ENCODE results near the gene KLF3.

Gene KLF3

DNA sequence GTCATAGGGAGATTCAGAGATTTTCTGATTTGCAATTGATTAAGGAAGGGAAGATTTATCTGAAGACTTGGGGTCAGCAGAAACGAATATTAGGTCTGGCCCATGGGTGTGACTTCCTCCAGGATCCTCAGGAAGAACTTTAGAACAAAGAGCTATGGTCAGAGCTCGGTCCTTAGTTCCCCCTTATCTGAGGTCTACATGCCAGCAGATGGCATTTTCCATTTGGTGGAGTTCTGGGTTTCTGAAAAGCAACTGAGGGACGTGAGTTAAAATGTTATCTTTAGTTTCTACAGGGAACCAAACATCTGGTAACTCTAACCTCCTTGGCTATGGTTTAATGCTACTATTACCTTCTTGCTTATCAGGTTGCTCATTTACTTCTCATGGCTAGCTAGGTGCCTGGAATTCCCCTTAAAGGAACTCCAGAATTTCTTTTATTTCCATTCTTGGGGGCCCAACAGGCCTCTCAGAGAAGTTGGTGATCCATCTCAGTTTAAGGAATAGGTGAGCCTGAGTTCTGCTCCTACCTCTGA is 40.7 kb downstream of the KLF3 start:
- no peak for DNase-seq

DNA sequence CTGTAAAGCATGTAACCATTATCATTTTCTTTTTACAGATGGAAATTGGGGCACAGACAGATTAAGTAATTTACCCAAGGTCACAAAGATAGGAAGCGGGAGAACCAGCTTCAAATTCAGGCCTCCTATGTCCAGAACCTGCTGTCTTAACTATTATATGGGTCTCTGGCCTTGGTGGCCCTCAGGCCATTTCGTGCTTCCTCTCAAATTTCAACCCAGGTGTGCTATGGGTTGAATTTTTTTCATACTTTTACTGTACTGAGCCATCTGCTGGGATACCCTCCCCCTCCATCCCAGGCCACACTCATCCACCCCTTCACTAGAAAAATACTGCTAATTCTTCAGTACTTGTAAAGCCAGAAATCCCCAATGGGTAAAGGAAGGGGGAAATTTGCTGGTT is 42.3 kb downstream of the KLF3 start:
- no peak for DNase-seq

DNA sequence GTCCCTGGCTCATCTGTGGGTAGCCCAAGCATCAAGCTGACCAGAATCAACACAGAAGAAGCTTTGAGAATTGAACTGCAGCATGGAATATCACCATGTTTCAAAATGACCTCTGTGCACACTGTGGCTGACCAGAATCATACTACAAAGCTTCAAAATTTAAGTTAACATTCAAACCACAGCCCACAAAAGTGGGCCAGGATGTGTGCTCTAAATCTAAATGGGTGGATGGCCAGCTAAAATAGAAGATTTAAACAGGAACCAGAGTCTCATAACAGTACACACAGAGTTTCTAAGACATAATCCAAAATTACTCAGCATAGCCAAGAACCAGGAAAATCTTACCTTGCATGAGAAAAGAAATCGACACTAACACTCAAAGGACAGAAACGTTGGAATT is 46.1 kb downstream of the KLF3 start:
- no peak for DNase-seq

GRCh38 chr4:38711066-38711465 is 47.1 kb downstream of the KLF3 start:
- no peak for DNase-seq

- no peak for DNase-seq
Observed at GRCh38 chr4:38715050-38715449, 51.1 kb downstream of the KLF3 start.

DNA sequence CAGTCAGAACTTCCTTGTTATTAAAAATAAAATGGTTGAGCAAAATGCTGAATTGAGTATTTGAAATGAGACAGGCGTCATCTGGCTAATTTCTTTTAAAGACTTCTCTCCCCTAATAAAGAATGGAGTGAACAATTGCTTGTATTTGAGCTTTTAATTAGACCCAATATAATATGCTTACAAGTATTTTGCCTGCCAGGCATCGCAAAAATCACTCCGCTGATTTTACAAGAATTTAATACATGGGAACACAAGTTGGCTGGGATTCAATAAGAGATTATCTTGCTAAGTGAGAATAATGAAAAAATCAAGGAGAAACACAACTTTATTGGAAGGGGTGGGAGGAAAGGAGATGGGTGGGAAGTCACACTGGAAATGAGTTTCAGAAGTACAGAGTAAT is 52.3 kb downstream of the KLF3 start:
- DNase-seq, result no peak

- DNase-seq, result no peak
Observed at GRCh38 chr4:38717604-38718003, 53.6 kb downstream of the KLF3 start.

- no peak for DNase-seq
Observed at GRCh38 chr4:38723114-38723513, 59.1 kb downstream of the KLF3 start.

DNA sequence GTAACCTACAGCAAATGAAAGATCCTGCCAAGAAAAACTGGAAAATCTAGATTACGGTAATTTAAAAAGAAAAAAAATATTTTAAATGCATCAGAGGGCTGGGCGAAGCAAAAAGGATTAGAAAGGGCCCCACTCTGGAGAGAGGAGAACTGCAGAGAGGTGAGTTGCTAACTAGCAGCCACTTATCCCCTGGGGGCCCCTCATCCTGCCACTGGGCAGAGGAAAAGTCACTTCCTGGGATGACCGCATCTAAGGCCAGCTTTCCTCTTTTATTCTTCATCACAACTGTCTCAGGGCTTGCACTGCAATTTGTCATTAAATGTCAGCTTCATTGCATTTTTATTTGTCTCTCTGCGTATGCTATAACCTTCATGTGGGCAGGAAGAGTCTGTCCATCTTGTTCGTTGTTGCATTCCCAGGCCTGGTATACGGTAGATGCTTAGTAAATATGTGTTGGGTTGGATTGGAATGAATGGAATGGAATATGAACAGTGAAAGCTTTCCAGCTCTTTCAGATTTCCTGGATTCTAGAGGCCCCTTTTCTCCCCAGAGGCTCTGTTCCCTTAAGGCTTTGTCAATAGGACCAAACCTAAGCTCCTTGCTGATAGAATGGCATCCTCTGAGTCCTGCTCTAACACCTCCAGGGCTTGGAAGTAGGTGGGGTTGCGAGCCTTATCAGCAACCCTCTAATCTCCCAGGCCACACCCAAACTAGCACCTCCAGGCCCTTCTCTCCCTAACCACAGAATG is 59.9 kb downstream of the KLF3 start:
- no peak for DNase-seq

DNA sequence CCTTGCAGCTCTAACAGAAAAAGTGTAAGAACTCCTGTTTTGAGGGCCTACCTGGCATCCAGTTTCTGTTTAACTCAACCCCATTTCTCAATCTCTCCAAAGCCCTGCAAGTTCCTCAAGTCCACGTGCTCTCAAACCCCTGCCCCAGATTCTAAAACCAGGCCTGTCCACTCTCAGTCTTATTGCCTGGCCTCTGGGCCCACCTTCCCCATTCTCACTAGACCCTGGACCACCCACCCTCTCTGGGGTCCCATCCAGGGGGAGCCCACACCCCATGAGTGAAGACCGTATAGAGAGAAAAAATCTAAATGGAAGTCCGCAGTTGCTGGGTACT is 60.4 kb downstream of the KLF3 start:
- no peak for DNase-seq

GRCh38 chr4:38728631-38729141 is 64.7 kb downstream of the KLF3 start:
- no peak for DNase-seq

GRCh38 chr4:38730493-38730829 is 66.5 kb downstream of the KLF3 start:
- no peak for DNase-seq

DNA sequence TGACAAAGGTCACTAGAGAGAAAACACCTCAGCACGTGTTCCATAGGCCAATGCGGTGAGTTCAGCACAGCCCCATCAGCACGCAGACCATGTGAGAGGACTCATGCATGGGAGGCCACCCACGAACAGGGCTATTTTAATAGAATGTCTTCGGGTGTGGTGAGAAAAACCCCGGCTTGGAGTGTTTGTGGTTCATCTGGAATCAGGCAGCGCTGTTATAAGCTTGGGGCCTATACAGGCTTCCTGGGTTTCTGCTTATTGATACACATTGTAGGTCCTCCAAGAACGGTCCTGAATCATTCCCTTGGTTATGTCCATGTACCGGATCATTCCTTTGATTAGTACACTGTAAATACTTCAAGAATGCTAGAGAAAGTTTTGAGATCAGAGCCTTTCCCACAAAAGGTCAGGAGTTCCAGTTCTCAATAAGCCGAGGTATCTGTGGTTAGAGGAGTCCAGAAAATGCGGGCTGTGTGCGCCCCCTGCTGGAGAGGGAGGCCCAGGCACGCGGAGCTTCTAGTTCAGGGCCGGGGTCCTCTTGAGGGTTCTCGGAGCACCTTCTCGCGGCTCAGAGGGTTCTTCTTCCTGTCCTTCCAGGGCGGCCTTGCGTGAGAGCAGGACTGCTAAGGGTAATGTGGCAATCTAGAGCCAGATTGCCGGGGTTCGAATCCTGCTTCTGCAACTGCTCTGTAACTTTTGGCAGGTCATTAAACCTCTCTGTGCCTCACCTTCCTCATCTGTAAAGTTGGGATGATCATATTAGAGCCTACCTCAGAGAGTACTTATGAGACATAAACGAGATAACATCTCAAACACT is 67.0 kb downstream of the KLF3 start:
- no peak for DNase-seq

GRCh38 chr4:38733663-38734062 is 69.7 kb downstream of the KLF3 start:
- no peak for DNase-seq

- DNase-seq, result no peak
Observed at GRCh38 chr4:38734446-38734845, 70.4 kb downstream of the KLF3 start.

- DNase-seq, result no peak
Observed at GRCh38 chr4:38734911-38735310, 70.9 kb downstream of the KLF3 start.

DNA sequence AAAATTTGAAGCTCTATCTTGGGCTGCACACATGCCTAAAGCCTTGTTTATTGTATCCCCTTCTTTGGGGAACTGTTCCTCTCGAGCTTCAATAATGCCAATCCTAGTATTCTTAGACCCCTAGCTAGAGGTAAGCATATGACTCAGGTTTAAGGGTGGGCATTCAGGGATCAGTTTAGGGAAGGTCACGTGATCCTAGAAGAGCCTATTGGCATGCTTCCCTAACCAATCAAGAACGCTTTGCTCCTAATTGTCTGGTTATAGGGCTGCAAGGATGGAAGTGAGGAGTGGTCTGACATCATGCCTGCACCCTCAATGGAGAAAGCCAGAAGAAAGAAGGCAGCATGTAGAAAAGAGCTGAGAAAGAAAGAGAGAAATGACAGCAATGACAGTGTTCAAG is 71.9 kb downstream of the KLF3 start:
- DNase-seq, result no peak

- DNase-seq, result no peak
Observed at GRCh38 chr4:38738940-38739803, 75.2 kb downstream of the KLF3 start.

DNA sequence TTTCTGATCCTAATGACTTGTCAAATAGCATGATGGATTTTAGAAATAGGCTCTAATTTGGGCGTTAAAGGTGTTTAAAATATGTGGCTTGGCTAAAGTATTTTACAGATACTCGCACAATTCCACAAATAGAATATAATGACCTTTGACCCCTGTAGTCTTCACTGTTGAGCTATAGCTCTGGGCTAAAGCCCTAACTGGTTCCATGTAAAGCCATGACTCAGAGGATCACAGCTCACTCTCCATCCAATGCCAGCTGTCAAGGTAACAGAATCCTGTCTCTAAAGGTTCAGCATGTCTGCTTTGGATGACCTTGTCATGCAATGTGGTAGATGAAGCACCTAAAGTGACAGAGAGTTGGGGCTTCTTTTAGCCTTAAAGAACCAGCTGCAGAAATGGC is 76.3 kb downstream of the KLF3 start:
- no peak for DNase-seq

GRCh38 chr4:38743866-38744265 is 79.9 kb downstream of the KLF3 start:
- DNase-seq, result no peak

- DNase-seq, result no peak
Observed at GRCh38 chr4:38745881-38746280, 81.9 kb downstream of the KLF3 start.

GRCh38 chr4:38747629-38748028 is 83.6 kb downstream of the KLF3 start:
- DNase-seq, result no peak

- no peak for DNase-seq
Observed at GRCh38 chr4:38749336-38749735, 85.3 kb downstream of the KLF3 start.
